Duodenal mucosa (tissue), 2 donors: ENCODE data around the gene PCBP4.

Experiments
- H3K27ac ChIP-seq: one replicate; pipeline ENCODE4 v1.7.0; 2013; ENCODE audit warnings: low read depth, low read length
- H3K27me3 ChIP-seq, 2 donors: one replicate each; pipeline ENCODE4 v1.7.0; 2013; ENCODE audit warnings: low read length in 2 of 2, control low read depth in 1 of 2; ENCODE audit not compliant: insufficient read depth in 2 of 2, control insufficient read depth in 1 of 2
- H3K36me3 ChIP-seq, 2 donors: one replicate each; pipeline ENCODE4 v1.7.0; 2013; ENCODE audit warnings: low read length in 2 of 2, control low read depth in 1 of 2; ENCODE audit not compliant: insufficient read depth in 2 of 2, control insufficient read depth in 1 of 2
- H3K4me1 ChIP-seq, 2 donors: one replicate each; pipeline ENCODE4 v1.7.0; 2013; ENCODE audit warnings: low read length in 2 of 2, control low read depth in 1 of 2; ENCODE audit not compliant: insufficient read depth in 2 of 2, control insufficient read depth in 1 of 2
- H3K4me3 ChIP-seq, 2 donors: one replicate each; pipeline ENCODE4 v1.7.0; 2013; ENCODE audit warnings: low read length in 2 of 2, low read depth in 1 of 2
- H3K9ac ChIP-seq, 2 donors: one replicate each; pipeline ENCODE4 v1.7.0; 2013; ENCODE audit warnings: low read length in 2 of 2, low read depth in 1 of 2
- H3K9me3 ChIP-seq, 2 donors: one replicate each; pipeline ENCODE4 v1.7.0; 2013; ENCODE audit warnings: low read length in 2 of 2, control low read depth in 1 of 2; ENCODE audit not compliant: control insufficient read depth in 1 of 2

The PCBP4 gene

GRCh38 chr3:51974277-51974962, 7.2 kb upstream of the PCBP4 start:
- H3K4me3 ChIP-seq: peak overlapping the region; percentile 80 to 95
- H3K9ac ChIP-seq: peak overlapping the region; percentile 70 to 85
- no peaks in the 10 kb centered on the region for H3K36me3 ChIP-seq
- no peaks in the 10 kb centered on the region for H3K27me3 ChIP-seq
- H3K9me3 ChIP-seq: no peaks in the 10 kb centered on the region
- peak overlapping the region; percentile 89 for H3K27ac ChIP-seq
- H3K4me1 ChIP-seq: peaks cover 37 to 40% of the 10 kb centered on the region in 2 donors

DNA sequence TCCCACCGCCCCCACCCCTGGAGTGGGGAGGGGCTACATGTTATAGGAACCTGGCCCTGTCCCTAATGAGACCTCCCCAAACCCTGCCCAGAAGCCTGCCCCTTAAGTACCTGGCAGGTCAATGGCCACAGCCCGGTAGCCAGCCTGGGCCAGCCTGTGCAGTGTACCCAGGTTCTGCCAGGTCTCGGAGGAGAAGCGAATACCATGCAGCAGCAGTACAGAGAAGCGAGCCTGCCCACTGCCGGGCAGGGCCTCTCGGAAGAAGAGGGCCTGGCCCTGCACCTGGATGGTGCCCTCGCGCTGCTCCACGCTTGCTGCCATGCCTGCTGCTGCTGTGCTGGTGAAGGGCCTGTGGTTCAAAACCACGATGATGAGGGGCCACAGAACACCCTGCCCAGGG, 4.1 kb upstream of the PCBP4 start:
- H3K4me1 ChIP-seq: peaks cover 34 to 46% of the 10 kb centered on the region in 2 donors
- no peak overlapping the region for H3K27ac ChIP-seq
- no peaks in the 10 kb centered on the region for H3K27me3 ChIP-seq
- H3K36me3 ChIP-seq: no peaks in the 10 kb centered on the region
- no peaks in the 10 kb centered on the region for H3K9me3 ChIP-seq
- no peak overlapping the region for H3K9ac ChIP-seq
- no peak overlapping the region for H3K4me3 ChIP-seq

DNA sequence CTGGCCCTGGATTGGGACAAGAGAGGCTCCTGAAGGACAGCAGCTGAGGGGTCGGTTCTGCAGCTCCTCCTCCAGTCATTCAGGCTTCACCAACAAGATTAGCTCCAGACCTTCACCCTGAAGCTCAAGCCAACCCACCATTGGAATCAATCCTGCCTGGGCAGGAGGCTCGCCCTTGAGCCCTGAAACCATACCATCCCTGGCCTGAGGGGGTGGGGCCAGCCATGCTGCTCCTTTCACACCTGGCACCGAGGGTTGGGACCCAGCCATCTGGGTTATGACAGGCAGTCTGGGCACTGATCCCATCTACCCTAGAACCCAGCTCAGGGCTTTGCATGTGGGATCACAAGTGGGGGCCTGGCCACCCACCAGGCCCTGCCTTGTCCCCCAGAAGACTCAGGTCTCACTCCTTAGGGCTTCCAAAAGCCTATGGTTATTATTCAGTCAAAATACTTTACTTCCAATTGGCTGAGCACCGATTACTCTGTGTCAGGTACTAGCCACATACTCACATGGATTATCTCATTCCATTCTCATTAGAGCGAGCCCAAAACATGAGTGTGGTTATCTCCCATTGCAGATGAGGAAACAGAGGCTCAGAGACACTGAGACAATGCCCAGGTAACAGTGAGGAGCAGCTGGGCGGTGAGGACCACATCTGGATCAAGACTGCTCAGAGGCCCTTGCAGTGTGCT, 3.5 kb upstream of the PCBP4 start:
- H3K4me3 ChIP-seq: no peak overlapping the region
- no peaks in the 10 kb centered on the region for H3K36me3 ChIP-seq
- no peak overlapping the region for H3K9ac ChIP-seq
- no peaks in the 10 kb centered on the region for H3K27me3 ChIP-seq
- H3K4me1 ChIP-seq: peaks cover 30 to 43% of the 10 kb centered on the region in 2 donors
- H3K9me3 ChIP-seq: no peaks in the 10 kb centered on the region
- H3K27ac ChIP-seq: no peak overlapping the region

DNA sequence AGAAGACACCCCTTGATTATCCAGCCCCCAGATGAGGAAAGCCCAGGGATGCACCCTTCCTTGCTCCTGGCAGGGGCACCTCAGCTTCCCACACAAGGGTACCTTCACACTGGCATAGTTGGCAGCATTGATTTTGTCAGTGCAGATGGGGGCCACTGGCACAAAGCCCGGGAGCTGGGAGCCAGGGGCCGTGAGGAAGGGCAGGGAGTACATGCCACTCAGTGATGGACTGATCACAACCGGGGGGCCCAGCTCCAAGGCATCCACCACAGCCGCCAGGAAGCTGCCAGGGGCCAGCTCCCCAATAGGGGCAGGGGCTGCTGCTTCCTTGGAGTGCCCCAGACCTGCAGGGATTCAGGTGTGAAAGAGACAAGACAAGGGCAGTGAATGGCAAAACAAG, 2.6 kb upstream of the PCBP4 start:
- Histone ChIP-seq H3K27me3 (no peaks in the 10 kb centered on the region), H3K4me3 (no peak overlapping the region), H3K9me3 (no peaks in the 10 kb centered on the region), H3K4me1 (peaks cover 26 to 38% of the 10 kb centered on the region in 2 donors), H3K9ac (no peak overlapping the region), H3K36me3 (no peaks in the 10 kb centered on the region), H3K27ac (no peak overlapping the region)

GRCh38 chr3:51968883-51969678, 1.8 kb upstream of the PCBP4 start:
- Histone ChIP-seq H3K9me3 (no peaks in the 10 kb centered on the region), H3K4me1 (peaks cover 20 to 30% of the 10 kb centered on the region in 2 donors), H3K27me3 (no peaks in the 10 kb centered on the region), H3K9ac (peak overlapping the region in 1 of 2 donors; percentile 1), H3K4me3 (peak overlapping the region in 1 of 2 donors; percentile 8), H3K27ac (no peak overlapping the region), H3K36me3 (no peaks in the 10 kb centered on the region)

DNA sequence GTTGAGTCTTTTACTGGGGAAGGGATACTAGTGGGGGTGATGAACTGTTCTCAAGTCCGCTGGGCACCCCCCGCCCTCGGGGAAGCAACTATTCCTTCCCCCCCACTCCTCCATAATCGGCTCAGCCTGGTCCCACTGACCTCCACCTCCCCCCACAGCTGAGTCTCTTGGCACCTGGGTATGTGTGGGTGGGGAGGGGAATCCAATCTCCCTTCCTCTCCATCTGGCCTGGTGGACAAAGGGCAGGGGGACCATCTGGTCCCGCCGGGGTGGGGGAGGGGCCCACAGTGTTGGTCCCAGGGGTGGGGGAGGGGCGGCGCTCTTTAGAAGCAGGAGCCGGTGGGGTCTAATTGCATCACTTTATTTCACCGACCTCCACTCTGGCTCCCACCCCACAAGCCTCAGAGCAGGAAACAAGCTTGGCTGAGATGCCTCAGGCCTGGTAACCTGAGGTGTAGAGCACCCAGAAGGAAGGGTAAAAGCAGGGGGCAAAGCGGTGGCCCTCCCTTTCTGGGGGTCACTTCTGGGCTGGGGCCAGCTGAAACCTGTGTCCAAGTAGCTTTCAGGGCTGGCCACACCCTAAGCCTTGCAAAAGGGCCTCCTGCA, 1.0 kb upstream of the PCBP4 start:
- Histone ChIP-seq H3K4me3 (peak overlapping the region; percentile 70 to 75), H3K36me3 (no peaks in the 10 kb centered on the region), H3K9me3 (no peaks in the 10 kb centered on the region), H3K4me1 (peaks cover 18 to 29% of the 10 kb centered on the region in 2 donors), H3K27me3 (no peaks in the 10 kb centered on the region), H3K9ac (peak overlapping the region; percentile 44 to 74), H3K27ac (peak overlapping the region; percentile 38)

- H3K27ac ChIP-seq: peak overlapping the region; percentile 36
- peak overlapping the region; percentile 64 to 85 for H3K9ac ChIP-seq
- no peaks in the 10 kb centered on the region for H3K9me3 ChIP-seq
- no peaks in the 10 kb centered on the region for H3K36me3 ChIP-seq
- H3K4me3 ChIP-seq: peak overlapping the region; percentile 76 to 81
- H3K4me1 ChIP-seq: peaks cover 18 to 25% of the 10 kb centered on the region in 2 donors
- H3K27me3 ChIP-seq: no peaks in the 10 kb centered on the region
These were observed 301 bp downstream of the PCBP4 start for GRCh38 chr3:51966922-51967383.

GRCh38 chr3:51966486-51966885, 768 bp downstream of the PCBP4 start:
- peak overlapping the region in 1 of 2 donors; percentile 64 for H3K9ac ChIP-seq
- peak overlapping the region; percentile 76 to 81 for H3K4me3 ChIP-seq
- peaks cover 17 to 24% of the 10 kb centered on the region in 2 donors for H3K4me1 ChIP-seq
- no peaks in the 10 kb centered on the region for H3K36me3 ChIP-seq
- H3K27ac ChIP-seq: no peak overlapping the region
- H3K9me3 ChIP-seq: no peaks in the 10 kb centered on the region
- H3K27me3 ChIP-seq: no peaks in the 10 kb centered on the region

DNA sequence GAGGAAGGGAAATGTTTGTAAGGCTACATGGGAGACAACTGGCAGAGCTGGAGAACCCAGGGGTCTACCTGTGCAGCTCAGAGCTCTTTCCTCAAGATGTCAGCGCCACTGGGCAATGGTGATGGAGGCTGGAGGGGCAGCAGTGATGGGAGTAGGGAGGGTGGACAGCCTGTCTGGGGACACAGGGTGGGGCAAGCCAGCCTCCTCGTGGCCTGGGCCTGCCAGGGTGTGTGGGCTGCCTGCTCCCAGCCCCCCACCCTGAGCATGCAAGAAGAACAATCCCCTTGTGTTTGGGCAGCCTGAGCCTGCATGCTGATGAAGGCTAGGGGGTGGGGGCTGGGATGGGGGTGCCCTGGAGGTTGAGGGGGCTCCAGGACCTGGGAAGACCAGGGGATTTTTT, 1.2 kb downstream of the PCBP4 start:
- Histone ChIP-seq H3K27me3 (no peaks in the 10 kb centered on the region), H3K4me1 (peaks cover 12 to 20% of the 10 kb centered on the region in 2 donors), H3K27ac (no peak overlapping the region), H3K4me3 (peak overlapping the region in 1 of 2 donors; percentile 81), H3K9me3 (no peaks in the 10 kb centered on the region), H3K9ac (no peak overlapping the region), H3K36me3 (no peaks in the 10 kb centered on the region)
